ENCODE results near the gene CEP164.

The CEP164 gene

DNA sequence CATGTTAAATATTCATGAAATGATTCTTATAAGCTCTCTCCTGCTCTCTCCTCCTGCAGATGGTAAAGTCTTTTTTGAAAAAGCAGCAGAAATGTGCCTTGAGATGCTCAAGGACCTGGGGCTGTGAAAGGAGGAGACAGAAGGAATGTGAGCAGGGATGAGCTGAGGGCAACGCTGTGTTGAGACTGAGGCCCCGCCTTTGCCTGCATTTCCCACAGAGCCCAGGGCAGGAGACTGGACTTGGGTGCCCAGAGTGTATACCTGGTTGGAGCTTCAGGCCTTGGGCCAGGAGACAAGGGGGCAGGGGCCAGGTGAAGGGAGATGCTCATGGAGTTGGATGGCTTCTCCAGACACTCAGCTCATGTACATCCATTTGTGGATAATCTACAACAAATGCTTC lies 39.2 kb downstream of the CEP164 start:
- no peak for TF ChIP-seq SIN3A (IDR thresholded peaks at IDR 0.05; ENCODE audit: borderline replicate concordance, insufficient read depth, low read length)

GRCh38 chr11:117369534-117369933 lies 41.9 kb downstream of the CEP164 start:
- TF ChIP-seq FOXP2 (optimal IDR thresholded peaks at IDR 0.05; ENCODE audit: borderline replicate concordance, extremely low read depth, extremely low read length, insufficient read depth) (no peak), POLR2AphosphoS5 (IDR thresholded peaks at IDR 0.05; ENCODE audit: low read depth, low read length) (no peak), SIN3A (IDR thresholded peaks at IDR 0.05; ENCODE audit: borderline replicate concordance, insufficient read depth, low read length) (no peak), TAF1 (IDR thresholded peaks at IDR 0.05; ENCODE audit: borderline replicate concordance, insufficient read depth, low read length) (no peak)
- TF ChIP-seq, protein P1, sequence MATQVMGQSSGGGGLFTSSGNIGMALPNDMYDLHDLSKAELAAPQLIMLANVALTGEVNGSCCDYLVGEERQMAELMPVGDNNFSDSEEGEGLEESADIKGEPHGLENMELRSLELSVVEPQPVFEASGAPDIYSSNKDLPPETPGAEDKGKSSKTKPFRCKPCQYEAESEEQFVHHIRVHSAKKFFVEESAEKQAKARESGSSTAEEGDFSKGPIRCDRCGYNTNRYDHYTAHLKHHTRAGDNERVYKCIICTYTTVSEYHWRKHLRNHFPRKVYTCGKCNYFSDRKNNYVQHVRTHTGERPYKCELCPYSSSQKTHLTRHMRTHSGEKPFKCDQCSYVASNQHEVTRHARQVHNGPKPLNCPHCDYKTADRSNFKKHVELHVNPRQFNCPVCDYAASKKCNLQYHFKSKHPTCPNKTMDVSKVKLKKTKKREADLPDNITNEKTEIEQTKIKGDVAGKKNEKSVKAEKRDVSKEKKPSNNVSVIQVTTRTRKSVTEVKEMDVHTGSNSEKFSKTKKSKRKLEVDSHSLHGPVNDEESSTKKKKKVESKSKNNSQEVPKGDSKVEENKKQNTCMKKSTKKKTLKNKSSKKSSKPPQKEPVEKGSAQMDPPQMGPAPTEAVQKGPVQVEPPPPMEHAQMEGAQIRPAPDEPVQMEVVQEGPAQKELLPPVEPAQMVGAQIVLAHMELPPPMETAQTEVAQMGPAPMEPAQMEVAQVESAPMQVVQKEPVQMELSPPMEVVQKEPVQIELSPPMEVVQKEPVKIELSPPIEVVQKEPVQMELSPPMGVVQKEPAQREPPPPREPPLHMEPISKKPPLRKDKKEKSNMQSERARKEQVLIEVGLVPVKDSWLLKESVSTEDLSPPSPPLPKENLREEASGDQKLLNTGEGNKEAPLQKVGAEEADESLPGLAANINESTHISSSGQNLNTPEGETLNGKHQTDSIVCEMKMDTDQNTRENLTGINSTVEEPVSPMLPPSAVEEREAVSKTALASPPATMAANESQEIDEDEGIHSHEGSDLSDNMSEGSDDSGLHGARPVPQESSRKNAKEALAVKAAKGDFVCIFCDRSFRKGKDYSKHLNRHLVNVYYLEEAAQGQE (IDR thresholded peaks at IDR 0.05; ENCODE audit: insufficient read depth in 1 of 2, low read depth in 2 of 2, low read length in 2 of 2) = no peak

- TF ChIP-seq, protein P1 (IDR thresholded peaks at IDR 0.05; ENCODE audit: insufficient read depth in 1 of 2, low read depth in 2 of 2, low read length in 2 of 2) = no peak
- TF ChIP-seq SIN3A (IDR thresholded peaks at IDR 0.05; ENCODE audit: borderline replicate concordance, insufficient read depth, low read length) (no peak), FOXP2 (optimal IDR thresholded peaks at IDR 0.05; ENCODE audit: borderline replicate concordance, extremely low read depth, extremely low read length, insufficient read depth) (no peak), POLR2AphosphoS5 (IDR thresholded peaks at IDR 0.05; ENCODE audit: low read depth, low read length) (no peak), TAF1 (IDR thresholded peaks at IDR 0.05; ENCODE audit: borderline replicate concordance, insufficient read depth, low read length) (no peak)
Measured at GRCh38 chr11:117371453-117371852, 43.8 kb downstream of the CEP164 start.

GRCh38 chr11:117374316-117375055 lies 46.8 kb downstream of the CEP164 start:
- TF ChIP-seq POLR2AphosphoS5 (IDR thresholded peaks at IDR 0.05; ENCODE audit: low read depth, low read length) = no peak
- TF ChIP-seq SIN3A (IDR thresholded peaks at IDR 0.05; ENCODE audit: borderline replicate concordance, insufficient read depth, low read length) = no peak
- TF ChIP-seq, protein P1 (IDR thresholded peaks at IDR 0.05; ENCODE audit: insufficient read depth in 1 of 2, low read depth in 2 of 2, low read length in 2 of 2) = no peak
- TF ChIP-seq TAF1 (IDR thresholded peaks at IDR 0.05; ENCODE audit: borderline replicate concordance, insufficient read depth, low read length) = no peak
- TF ChIP-seq FOXP2 (optimal IDR thresholded peaks at IDR 0.05; ENCODE audit: borderline replicate concordance, extremely low read depth, extremely low read length, insufficient read depth) = no peak

GRCh38 chr11:117375960-117376359 lies 48.3 kb downstream of the CEP164 start:
- TF ChIP-seq, protein P1 (IDR thresholded peaks at IDR 0.05; ENCODE audit: insufficient read depth in 1 of 2, low read depth in 2 of 2, low read length in 2 of 2) = no peak
